HCT116 (cell line): ENCODE measurements around the gene ADAMTS4. TPM values are rescaled to one million over a fixed set of nuclear protein-coding genes. Genes with fewer than 3 reads are reported as not detected.

Source experiments
- ATAC-seq: fragments of 200-7000 bp; cut with Tn5 transposase; 2 replicates; pipeline ENCODE4 v1.9.1; 2020; ENCODE audit warnings: mild to moderate bottlenecking, moderate library complexity
- BruUV-seq: library from RNA; stranded (reverse); fragments of 400-500 nt; replicated peaks from 2 replicates; lab custom pipeline; 2021; lab: Mats Ljungman, UMichigan
- CTCF ChIA-PET: fragments of 300-600 bp; sonication (Branson Sonifier 250); formaldehyde crosslinking; loops from one replicate; lab custom pipeline; 2021; ENCODE audit warnings: antibody characterized with exemption; lab: Charles Lee
- POLR2A ChIA-PET: fragments of 300-600, 350-600 bp; sonication (Branson Sonifier 250); formaldehyde crosslinking; loops from one replicate; lab custom pipeline; 2021; ENCODE audit warnings: antibody characterized with exemption; lab: Charles Lee
- RAD21 ChIA-PET, 2 experiments: fragments of 300-600 bp; sonication (Branson Sonifier 250); formaldehyde crosslinking; loops; one replicate each; lab custom pipeline; 2023; ENCODE audit warnings: low total read pairs in 2 of 2; ENCODE audit not compliant: uncharacterized antibody in 2 of 2, unreplicated experiment in 2 of 2, low non-redundant PET in 1 of 2; lab: Charles Lee
- DNase-seq: peaks from one replicate; pipeline ENCODE4 v3.0.0-alpha.2; 2010; ENCODE audit warnings: low read depth, low spot score
- H2AFZ ChIP-seq: fragments of 200-600 bp; shearing (Covaris generic), sonication (generic); 2 replicates; pipeline ENCODE4 v1.6.1; 2017; ENCODE audit warnings: low read depth, mixed run types, mixed read lengths, antibody characterized with exemption, low read length; ENCODE audit not compliant: poor library complexity, severe bottlenecking
- H3K27ac ChIP-seq: 2 replicates; pipeline ENCODE4 v1.5.1; 2012; ENCODE audit warnings: low read depth, low read length
- H3K27me3 ChIP-seq: fragments of 200-600 bp; sonication (generic); 2 replicates; pipeline ENCODE4 v1.6.1; 2016; ENCODE audit warnings: mixed run types, low read length, mixed read lengths; ENCODE audit not compliant: insufficient read depth
- H3K36me3 ChIP-seq, 2 experiments: fragments of 200-500 bp in 1 of 2; fragments of 200-600 bp in 1 of 2; sonication (Bioruptor generic) in 1 of 2; sonication (generic) in 1 of 2; 2 replicates each; pipeline versions ENCODE4 v1.5.1 to v1.6.1; 2014 to 2016; ENCODE audit warnings: low read length in 2 of 2, inconsistent platforms in 1 of 2, mixed read lengths in 1 of 2, mixed run types in 1 of 2; ENCODE audit not compliant: insufficient read depth in 2 of 2, control insufficient read depth in 1 of 2
- H3K4me1 ChIP-seq, 2 experiments: fragments of 200-600 bp in 1 of 2; sonication (generic) in 1 of 2; 2 replicates each; pipeline versions ENCODE4 v1.5.1 to v1.6.1; 2012 to 2017; ENCODE audit warnings: low read length in 2 of 2, inconsistent platforms in 1 of 2, mild to moderate bottlenecking in 1 of 2, mixed read lengths in 1 of 2, mixed run types in 1 of 2, moderate library complexity in 1 of 2; ENCODE audit not compliant: insufficient read depth in 2 of 2, control insufficient read depth in 1 of 2
- H3K4me2 ChIP-seq: fragments of 200-600 bp; sonication (generic); 2 replicates; pipeline ENCODE4 v1.6.1; 2017; ENCODE audit warnings: mixed run types, low read length, mixed read lengths
- H3K4me3 ChIP-seq, 2 experiments: fragments of 200-600 bp in 1 of 2; sonication (generic) in 1 of 2; replicated peaks in 1 of 2; 2 replicates each; pipeline ENCODE4 v1.5.1; 2011 to 2016; ENCODE audit warnings: low read length in 2 of 2, control low read depth in 1 of 2, low read depth in 1 of 2, mild to moderate bottlenecking in 1 of 2, mixed read lengths in 1 of 2, mixed run types in 1 of 2
- H3K79me2 ChIP-seq: fragments of 200-600 bp; sonication (generic); 2 replicates; pipeline ENCODE4 v1.6.1; 2017; ENCODE audit warnings: mild to moderate bottlenecking, mixed run types, low read length, moderate library complexity, mixed read lengths; ENCODE audit not compliant: insufficient read depth
- H3K9ac ChIP-seq: fragments of 200-600 bp; sonication (generic); 2 replicates; pipeline ENCODE4 v1.6.1; 2016; ENCODE audit warnings: low read length, mixed read lengths
- H3K9me2 ChIP-seq: fragments of 200-600 bp; sonication (generic), shearing (Covaris generic); 2 replicates; pipeline ENCODE4 v1.6.1; 2017; ENCODE audit warnings: mixed run types, mild to moderate bottlenecking, moderate library complexity; ENCODE audit not compliant: insufficient read depth
- H3K9me3 ChIP-seq, 2 experiments: fragments of 200-500 bp in 1 of 2; fragments of 200-600 bp in 1 of 2; sonication (Bioruptor generic) in 1 of 2; sonication (generic) in 1 of 2; 2 replicates each; pipeline ENCODE4 v1.6.1; 2014 to 2017; ENCODE audit warnings: low read length in 2 of 2, mixed read lengths in 2 of 2, inconsistent platforms in 1 of 2, low read depth in 1 of 2, mild to moderate bottlenecking in 1 of 2, mixed run types in 1 of 2, moderate library complexity in 1 of 2; ENCODE audit not compliant: control insufficient read depth in 1 of 2, insufficient read depth in 1 of 2
- H4K20me1 ChIP-seq: fragments of 200-600 bp; sonication (generic), shearing (Covaris generic); 2 replicates; pipeline ENCODE4 v1.6.1; 2017; ENCODE audit warnings: mixed run types, mild to moderate bottlenecking, moderate library complexity; ENCODE audit not compliant: insufficient read depth
- CEBPB ChIP-seq: IDR thresholded peaks from 2 replicates; pipeline ENCODE4 v1.6.1; 2012; ENCODE audit warnings: low read depth
- ELF1 ChIP-seq: IDR thresholded peaks from 2 replicates; pipeline ENCODE4 v1.6.1; 2012; ENCODE audit warnings: low read depth, borderline replicate concordance
- EZH2 ChIP-seq: fragments of 200-600 bp; sonication (generic); IDR thresholded peaks from 2 replicates; pipeline ENCODE4 v1.6.1; 2017; ENCODE audit warnings: antibody characterized with exemption, mixed run types
- EZH2phosphoT487 ChIP-seq: fragments of 200-600 bp; IDR thresholded peaks from 2 replicates; pipeline ENCODE4 v1.6.1; 2018; ENCODE audit warnings: antibody characterized with exemption, borderline replicate concordance
- POLR2A ChIP-seq: IDR thresholded peaks from 2 replicates; pipeline ENCODE4 v1.7.0; 2011; ENCODE audit warnings: borderline replicate concordance; ENCODE audit not compliant: insufficient read depth, insufficient read length; ENCODE audit errors: extremely low read depth
- POLR2AphosphoS5 ChIP-seq: IDR thresholded peaks from 2 replicates; pipeline ENCODE4 v1.6.1; 2011; ENCODE audit warnings: mild to moderate bottlenecking, low read depth, low read length, moderate library complexity
- SIN3A ChIP-seq: IDR thresholded peaks from 2 replicates; pipeline ENCODE4 v1.6.1; 2012; ENCODE audit warnings: low read depth
- SRF ChIP-seq: IDR thresholded peaks from 2 replicates; pipeline ENCODE4 v1.6.1; 2012; ENCODE audit warnings: low read depth
- TCF7L2 ChIP-seq: IDR thresholded peaks from 2 replicates; pipeline ENCODE4 v1.7.0; 2011; ENCODE audit warnings: borderline replicate concordance, inconsistent platforms; ENCODE audit not compliant: insufficient read depth, insufficient read length; ENCODE audit errors: extremely low read depth
- YY1 ChIP-seq: IDR thresholded peaks from 2 replicates; pipeline ENCODE4 v1.6.1; 2011; ENCODE audit warnings: low read length, low read depth, moderate library complexity, mild to moderate bottlenecking; ENCODE audit not compliant: insufficient replicate concordance; ENCODE audit errors: extremely low read depth
- ZNF274 ChIP-seq: fragments of 200-500 bp; sonication (Bioruptor generic); IDR thresholded peaks from 2 replicates; pipeline ENCODE4 v1.6.1; 2014; ENCODE audit warnings: mild to moderate bottlenecking, low read depth, low read length, inconsistent platforms
- intact Hi-C: fragments of 100-400 bp; cut with micrococcal nuclease; formaldehyde crosslinking; loops from 2 replicates; pipeline ENCODE4 v1.10.0; 2022
- total RNA-seq: library from RNA; stranded (reverse); gene quantifications from one replicate; pipeline ENCODE4 v1.2.1, GENCODE V29; 2021; ENCODE audit not compliant: unreplicated experiment
- TF ChIP-seq, protein P1 (sequence below): IDR thresholded peaks from 2 replicates; pipeline ENCODE4 v1.6.1; 2012

The ADAMTS4 gene
- total RNA-seq, 1 experiment from 2014 or later: not detected

DNA sequence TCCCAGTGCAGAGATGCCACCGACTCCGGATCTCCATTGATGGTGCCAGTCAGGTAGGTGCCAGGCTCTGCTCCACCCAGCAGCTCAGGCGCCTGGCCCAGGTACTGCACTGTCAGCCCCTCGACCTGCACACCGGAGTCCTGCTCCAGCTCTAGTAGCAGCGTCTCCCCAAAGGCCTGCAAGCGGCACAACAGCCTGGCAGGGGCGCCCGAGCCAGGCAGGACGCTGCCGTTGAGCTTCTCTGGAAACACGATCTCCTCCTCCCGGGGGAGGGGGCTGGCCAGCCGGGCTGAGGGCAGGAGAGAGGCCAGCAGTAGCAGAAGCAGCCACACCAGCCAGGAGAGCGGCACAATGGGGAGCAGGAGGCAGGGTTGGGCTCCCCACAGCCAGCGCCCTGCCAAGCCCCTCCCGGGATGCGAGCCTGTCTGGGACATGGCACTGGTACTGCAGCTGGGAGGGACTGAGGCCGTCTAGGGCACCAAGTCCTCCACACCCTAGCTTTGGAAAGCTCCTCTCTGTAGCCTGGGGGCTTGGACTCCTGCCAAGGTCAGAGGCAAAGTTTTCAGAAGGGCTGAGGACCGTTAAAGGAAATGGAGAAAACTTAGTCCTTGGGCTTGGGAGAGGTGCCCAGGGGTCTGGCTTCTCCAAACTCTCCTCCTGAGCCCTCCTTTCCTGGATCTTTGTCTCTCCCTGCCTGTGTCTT, 509 bp downstream of the ADAMTS4 start:
- Histone ChIP-seq H3K9ac (no peak overlapping the region), H2AFZ (no peak overlapping the region), H3K27me3 (no peaks in the 10 kb centered on the region), H3K4me2 (no peak overlapping the region), H3K9me2 (no peaks in the 10 kb centered on the region), H3K4me3 (no peak overlapping the region), H3K27ac (no peak overlapping the region), H4K20me1 (no peaks in the 10 kb centered on the region), H3K9me3 (no peaks in the 10 kb centered on the region), H3K4me1 (peaks cover 6 to 33% of the 10 kb centered on the region in 2 experiments; a peak in 3 of 4 replicates), H3K36me3 (0 out of 4 replicates have a peak, but pooled peaks cover 0 to 1% of the 10 kb centered on the region in 2 experiments), H3K79me2 (peaks cover 11% of the 10 kb centered on the region)
- POLR2A ChIA-PET: no interaction called here
- intact Hi-C loops: no loop called here
- ATAC-seq (no peak), DNase-seq (no peak)
- no TSS peak for BruUV-seq
- CTCF ChIA-PET: interaction anchor here (1.0 to 1.6 kb wide), 2 partner anchors 17 to 242 kb away, joined by 3 to 4 read pairs; no protein-coding TSS in a partner anchor
- no peak for TF ChIP-seq TCF7L2
- no peak for TF ChIP-seq ZNF274
- no peak for TF ChIP-seq EZH2
- TF ChIP-seq EZH2phosphoT487: no peak
- TF ChIP-seq SRF: no peak
- TF ChIP-seq POLR2A: no peak
- no peak for TF ChIP-seq ELF1
- TF ChIP-seq SIN3A: no peak
- TF ChIP-seq, protein P1, sequence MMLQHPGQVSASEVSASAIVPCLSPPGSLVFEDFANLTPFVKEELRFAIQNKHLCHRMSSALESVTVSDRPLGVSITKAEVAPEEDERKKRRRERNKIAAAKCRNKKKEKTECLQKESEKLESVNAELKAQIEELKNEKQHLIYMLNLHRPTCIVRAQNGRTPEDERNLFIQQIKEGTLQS: no peak
- TF ChIP-seq YY1: no peak
- no peak for TF ChIP-seq CEBPB
- TF ChIP-seq POLR2AphosphoS5: no peak
- RAD21 ChIA-PET: no interaction called here
